Epidermal melanocyte (primary cell): ENCODE measurements around the gene TRPC4AP.
"Not testable (repeated sequence)": the region's sequence is repeated elsewhere in the genome, so short reads cannot be mapped to it uniquely, and the experiment has no call there.

Experiments
- DNase-seq: peaks from one replicate; pipeline ENCODE4 v3.0.0; 2011; ENCODE audit warnings: low spot score; ENCODE audit not compliant: insufficient read length

TRPC4AP gene

GRCh38 chr20:35059612-35060011 is 33.0 kb downstream of the TRPC4AP start:
- no peak for DNase-seq

DNA sequence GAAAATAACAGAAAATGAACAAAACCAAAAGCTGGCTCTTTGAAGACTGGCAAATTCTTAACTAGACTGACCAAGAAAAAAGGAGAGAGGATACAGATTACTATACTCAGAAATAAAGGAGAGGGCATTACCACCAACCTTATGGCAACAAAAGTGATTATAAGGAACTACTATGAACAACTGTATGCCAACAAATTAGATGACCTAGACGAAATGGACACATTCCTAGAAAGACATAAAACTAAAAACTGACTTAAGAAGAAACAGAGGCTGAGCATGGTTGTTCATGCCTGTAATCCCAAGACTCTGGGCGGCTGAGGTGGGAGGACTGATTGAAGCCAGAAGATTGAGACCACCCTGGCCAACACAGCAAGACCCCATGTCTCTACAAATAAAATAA is 33.5 kb downstream of the TRPC4AP start:
- no peak for DNase-seq

GRCh38 chr20:35055445-35056276 is 36.9 kb downstream of the TRPC4AP start:
- no peak for DNase-seq

DNA sequence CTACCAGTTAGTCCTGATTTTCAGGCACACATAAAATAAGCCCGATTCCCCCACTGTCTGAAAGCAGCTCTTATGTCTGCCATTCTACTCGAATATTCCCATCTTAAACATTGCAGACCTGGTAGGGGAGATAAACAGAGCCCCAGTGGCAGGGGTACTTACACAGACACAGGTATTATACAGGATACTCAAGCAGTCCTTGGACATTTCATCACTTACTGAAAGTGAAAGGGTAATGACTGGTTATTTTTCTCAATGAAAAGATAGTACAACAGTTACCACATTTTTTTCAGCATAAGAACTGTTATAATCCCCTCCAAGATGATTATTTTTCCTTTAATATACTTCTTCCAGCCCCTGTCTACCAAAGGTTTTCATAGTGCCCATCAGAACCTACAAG is 37.8 kb downstream of the TRPC4AP start:
- DNase-seq: no peak

- not testable (repeated sequence) for DNase-seq
Observed at GRCh38 chr20:35052616-35053015, 40.0 kb downstream of the TRPC4AP start.

DNA sequence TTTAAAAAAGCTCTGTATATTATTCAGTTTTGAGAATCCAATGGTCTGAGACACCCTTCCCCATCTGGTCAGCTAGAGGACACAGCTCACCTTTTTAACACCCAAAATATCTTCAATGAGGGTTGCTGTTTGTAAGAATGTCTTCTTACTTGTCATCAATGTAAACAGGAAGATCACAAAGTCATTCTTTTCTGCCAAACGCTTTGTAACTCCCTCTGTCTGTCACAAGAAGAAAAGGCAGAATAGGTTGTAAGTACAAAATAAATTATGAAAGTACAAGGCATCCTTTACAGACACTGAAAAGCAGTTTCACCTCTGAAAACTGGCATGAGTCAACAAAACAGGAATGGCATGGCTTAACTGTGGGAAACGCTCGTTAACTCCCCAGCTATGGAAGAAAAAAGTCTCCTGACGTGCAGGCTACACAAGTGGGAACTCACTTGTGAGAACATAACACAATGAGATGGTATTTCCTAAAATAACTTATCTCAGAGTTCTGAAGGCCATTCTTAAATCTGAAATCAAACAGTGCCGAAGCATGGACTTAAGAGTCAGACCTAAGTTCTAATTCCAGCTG is 42.7 kb downstream of the TRPC4AP start:
- no peak for DNase-seq

DNA sequence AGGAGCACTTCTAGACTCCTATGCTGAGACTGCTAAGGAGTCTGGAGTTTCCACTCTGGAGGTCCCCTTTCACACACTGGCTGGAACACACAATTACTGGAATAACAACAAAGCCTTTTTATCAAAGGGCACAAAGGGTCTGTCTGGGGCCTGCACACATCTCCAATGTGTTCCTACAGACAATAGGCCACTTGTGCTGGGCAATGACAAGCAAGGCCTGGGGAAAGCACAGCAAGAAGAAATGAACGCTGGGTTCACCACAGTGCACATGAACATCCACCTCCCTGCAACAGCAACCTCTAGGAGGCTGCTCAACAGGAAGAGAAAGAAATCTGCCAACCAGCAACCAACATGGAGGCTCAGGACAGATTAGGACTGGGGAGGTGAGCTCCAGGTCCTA is 43.9 kb downstream of the TRPC4AP start:
- DNase-seq: no peak

- DNase-seq: no peak
Observed at GRCh38 chr20:35042268-35042667, 50.3 kb downstream of the TRPC4AP start.

DNA sequence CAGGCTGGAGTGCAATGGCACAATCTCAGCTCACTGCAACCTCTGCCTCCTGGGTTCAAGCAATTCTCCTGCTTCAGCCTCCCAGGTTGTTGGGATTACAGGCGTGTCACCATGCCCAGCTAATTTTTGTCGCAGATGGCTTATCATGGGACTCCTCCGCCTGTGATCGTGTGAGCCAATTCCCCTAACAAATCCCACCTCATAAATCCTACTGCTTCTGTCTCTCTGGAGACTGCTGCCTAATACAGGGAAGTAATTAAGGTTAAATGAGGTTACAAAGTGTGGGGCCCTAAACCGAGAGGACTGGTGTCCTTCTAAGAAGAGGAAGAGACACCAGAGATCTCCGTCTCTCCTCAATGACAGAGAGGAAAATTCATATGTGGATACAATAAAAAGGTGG is 52.0 kb downstream of the TRPC4AP start:
- DNase-seq: no peak

GRCh38 chr20:35039846-35040489 is 52.6 kb downstream of the TRPC4AP start:
- no peak for DNase-seq

GRCh38 chr20:35039146-35039545 is 53.5 kb downstream of the TRPC4AP start:
- DNase-seq: no peak

GRCh38 chr20:35034145-35034544 is 58.5 kb downstream of the TRPC4AP start:
- no peak for DNase-seq

- no peak for DNase-seq
Observed at GRCh38 chr20:35030136-35030535, 62.5 kb downstream of the TRPC4AP start.

DNA sequence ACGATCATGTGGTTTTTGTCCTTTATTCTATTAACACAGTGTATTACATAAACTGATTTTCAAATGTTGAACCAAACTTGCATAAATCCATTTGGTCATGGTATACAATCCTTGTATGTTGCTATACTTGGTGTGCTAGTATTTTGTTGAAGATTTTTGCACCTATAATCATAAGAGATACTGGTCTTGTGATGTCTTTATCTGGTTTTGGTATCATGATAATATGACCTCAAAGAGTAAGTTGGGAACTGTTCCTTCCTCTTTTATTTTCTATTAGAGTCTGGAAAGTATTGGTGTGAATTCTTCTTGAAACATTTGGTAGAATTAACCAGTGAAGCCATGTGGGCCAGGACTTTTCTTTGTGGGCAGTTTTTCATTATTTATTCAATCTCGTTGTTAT is 65.3 kb downstream of the TRPC4AP start:
- no peak for DNase-seq

GRCh38 chr20:35025116-35025515 is 67.5 kb downstream of the TRPC4AP start:
- no peak for DNase-seq

- no peak for DNase-seq
Observed at GRCh38 chr20:35023624-35024023, 69.0 kb downstream of the TRPC4AP start.

GRCh38 chr20:35021831-35022230 is 70.8 kb downstream of the TRPC4AP start:
- no peak for DNase-seq

GRCh38 chr20:35021063-35021462 is 71.5 kb downstream of the TRPC4AP start:
- no peak for DNase-seq

- DNase-seq: no peak
Observed at GRCh38 chr20:35020108-35020928, 72.3 kb downstream of the TRPC4AP start.

- no peak for DNase-seq
Observed at GRCh38 chr20:35018590-35019371, 73.8 kb downstream of the TRPC4AP start.
